SK-N-SH (cell line): ENCODE data around the gene RBM38. TPM values are rescaled to one million over a fixed set of nuclear protein-coding genes. Genes with fewer than 3 reads are reported as not detected.
"Not testable (repeated sequence)": the region's sequence is repeated elsewhere in the genome, so short reads cannot be mapped to it uniquely, and the experiment has no call there.

Experiments used
- CTCF ChIA-PET: fragments of 300-600, 350-600 bp; formaldehyde crosslinking; extraction: SDS; loops from one replicate; lab custom pipeline; 2021; lab: Yijun Ruan, JAX
- POLR2A ChIA-PET: fragments of 350-600 bp; sonication (Branson Sonifier 250); formaldehyde crosslinking; extraction: SDS; loops from one replicate; lab custom pipeline; 2020; ENCODE audit warnings: antibody characterized with exemption, inconsistent platforms; lab: Yijun Ruan, JAX
- DNase-seq: peaks from one replicate; pipeline ENCODE4 v3.0.0; 2012
- H2AFZ ChIP-seq: fragments of 200-600 bp; sonication (generic); 2 replicates; pipeline ENCODE4 v1.8.1; 2016; ENCODE audit warnings: antibody characterized with exemption, mild to moderate bottlenecking, low read depth
- H3F3A ChIP-seq: fragments of 200-600 bp; sonication (generic); replicated peaks from 2 replicates; pipeline ENCODE3; 2016; ENCODE audit warnings: antibody characterized with exemption, mild to moderate bottlenecking; ENCODE audit not compliant: insufficient read depth
- H3K27ac ChIP-seq, 2 experiments: fragments of 200-500 bp in 1 of 2; fragments of 200-600 bp in 1 of 2; sonication (Bioruptor generic) in 1 of 2; sonication (generic), shearing (Covaris generic) in 1 of 2; 2 replicates each; pipeline versions ENCODE4 v1.5.1 to v1.6.1; 2014 to 2016; ENCODE audit warnings: low read depth in 2 of 2, inconsistent platforms in 1 of 2, low read length in 1 of 2, mild to moderate bottlenecking in 1 of 2, mixed read lengths in 1 of 2
- H3K27me3 ChIP-seq: fragments of 200-600 bp; sonication (generic), shearing (Covaris generic); 2 replicates; pipeline ENCODE4 v1.6.1; 2016; ENCODE audit warnings: mixed run types; ENCODE audit not compliant: insufficient read depth
- H3K36me3 ChIP-seq, 2 experiments: fragments of 200-500 bp in 1 of 2; fragments of 200-600 bp in 1 of 2; sonication (Bioruptor generic) in 1 of 2; sonication (generic) in 1 of 2; replicated peaks in 1 of 2; 2 replicates each; pipeline versions ENCODE3 to v1.5.1; 2014 to 2016; ENCODE audit warnings: low read length in 1 of 2, mild to moderate bottlenecking in 1 of 2; ENCODE audit not compliant: insufficient read depth in 2 of 2, control insufficient read depth in 1 of 2
- H3K4me1 ChIP-seq, 2 experiments: fragments of 200-500 bp in 1 of 2; fragments of 200-600 bp in 1 of 2; sonication (Bioruptor generic) in 1 of 2; sonication (generic), shearing (Covaris generic) in 1 of 2; 2 replicates each; pipeline versions ENCODE4 v1.5.1 to v1.6.1; 2014 to 2016; ENCODE audit warnings: low read depth in 1 of 2, low read length in 1 of 2, mixed run types in 1 of 2; ENCODE audit not compliant: insufficient read depth in 2 of 2, control insufficient read depth in 1 of 2
- H3K4me2 ChIP-seq: fragments of 200-600 bp; sonication (generic), shearing (Covaris generic); 2 replicates; pipeline ENCODE4 v1.6.1; 2017; ENCODE audit warnings: mixed run types
- H3K4me3 ChIP-seq, 2 experiments: fragments of 200-500 bp in 1 of 2; fragments of 200-600 bp in 1 of 2; sonication (Bioruptor generic) in 1 of 2; sonication (generic), shearing (Covaris generic) in 1 of 2; 2 replicates each; pipeline versions ENCODE4 v1.5.1 to v1.8.1; 2014 to 2016; ENCODE audit warnings: low read depth in 2 of 2, inconsistent platforms in 1 of 2, low read length in 1 of 2, mild to moderate bottlenecking in 1 of 2, mixed read lengths in 1 of 2, moderate library complexity in 1 of 2
- H3K79me2 ChIP-seq: fragments of 200-600 bp; sonication (generic); 2 replicates; pipeline ENCODE4 v1.8.1; 2017; ENCODE audit warnings: mild to moderate bottlenecking; ENCODE audit not compliant: insufficient read depth
- H3K9ac ChIP-seq: fragments of 200-600 bp; sonication (generic); 2 replicates; pipeline ENCODE4 v1.6.1; 2017; ENCODE audit warnings: mixed run types
- H3K9me2 ChIP-seq: fragments of 200-600 bp; sonication (generic); 2 replicates; pipeline ENCODE4 v1.6.1; 2017; ENCODE audit warnings: mixed run types
- H3K9me3 ChIP-seq: fragments of 200-600 bp; sonication (generic); 2 replicates; pipeline ENCODE4 v1.6.1; 2017; ENCODE audit warnings: mixed run types, mild to moderate bottlenecking, moderate library complexity
- H4K20me1 ChIP-seq: fragments of 200-600 bp; sonication (generic); 2 replicates; pipeline ENCODE4 v1.6.1; 2017; ENCODE audit warnings: mild to moderate bottlenecking, mixed run types; ENCODE audit not compliant: insufficient read depth
- CHD2 ChIP-seq: fragments of 150-350 bp; IDR thresholded peaks from 2 replicates; pipeline ENCODE4 v1.6.1; 2018; ENCODE audit warnings: low read length; ENCODE audit not compliant: partially characterized antibody
- ELF1 ChIP-seq: IDR thresholded peaks from 2 replicates; pipeline ENCODE4 v1.4.0; 2012
- FOXJ3 ChIP-seq: sonication (generic); formaldehyde crosslinking; IDR thresholded peaks from 2 replicates; pipeline ENCODE4 v1.5.1; 2020; ENCODE audit warnings: mild to moderate bottlenecking, missing genetic modification reagents
- GATA2 ChIP-seq: sonication (generic); formaldehyde crosslinking; IDR thresholded peaks from 2 replicates; pipeline ENCODE4 v1.5.0; 2020; ENCODE audit warnings: mild to moderate bottlenecking, missing genetic modification reagents
- JUND ChIP-seq: IDR thresholded peaks from 2 replicates; pipeline ENCODE4 v1.4.0; 2012
- MXI1 ChIP-seq: IDR thresholded peaks from 2 replicates; pipeline ENCODE4 v1.6.1; 2012; ENCODE audit warnings: mild to moderate bottlenecking, low read depth, low read length, improper control_type of control experiment
- NRF1 ChIP-seq: IDR thresholded peaks from 2 replicates; pipeline ENCODE4 v1.6.1; 2012; ENCODE audit warnings: low read depth, mild to moderate bottlenecking, low read length
- PBX3 ChIP-seq: IDR thresholded peaks from 2 replicates; pipeline ENCODE4; 2012
- RAD21 ChIP-seq: IDR thresholded peaks from 2 replicates; pipeline ENCODE4 v1.6.1; 2012; ENCODE audit warnings: mild to moderate bottlenecking, low read length
- SIN3A ChIP-seq: IDR thresholded peaks from 2 replicates; pipeline ENCODE4 v1.6.1; 2012; ENCODE audit warnings: low read depth, mild to moderate bottlenecking, low read length, moderate library complexity, borderline replicate concordance
- SMC3 ChIP-seq: IDR thresholded peaks from 2 replicates; pipeline ENCODE4 v1.6.1; 2012; ENCODE audit warnings: low read depth, low read length, improper control_type of control experiment
- TAF1 ChIP-seq: IDR thresholded peaks from 2 replicates; pipeline ENCODE4 v1.6.1; 2012; ENCODE audit warnings: low read depth, mild to moderate bottlenecking, low read length, moderate library complexity, borderline replicate concordance
- TEAD4 ChIP-seq: IDR thresholded peaks from 2 replicates; pipeline ENCODE4 v1.4.0; 2012; ENCODE audit warnings: mild to moderate bottlenecking, borderline replicate concordance; ENCODE audit not compliant: insufficient read depth
- YY1 ChIP-seq: IDR thresholded peaks from 2 replicates; pipeline ENCODE4 v1.4.0; 2012; ENCODE audit warnings: low read depth, mild to moderate bottlenecking
- ZBTB33 ChIP-seq: IDR thresholded peaks from 2 replicates; pipeline ENCODE4 v1.4.0; 2012; ENCODE audit warnings: low read depth, borderline replicate concordance
- WGBS: methylation state at CpG from one replicate; pipeline ENCODE4 v1.1.6; 2017; ENCODE audit warnings: low lambda C conversion rate; 5-methylcytosine and 5-hydroxymethylcytosine counted together
- polyA plus RNA-seq, 3 experiments: library from polyadenylated mRNA; depleted of rRNA; stranded (reverse); fragments of >200 nt; gene quantifications; 2 replicates each; pipeline ENCODE4 v1.2.3, GENCODE V29; 2012
- TF ChIP-seq, protein P1 (sequence below): fragments of 200-600 bp; sonication (generic); IDR thresholded peaks from 2 replicates; pipeline ENCODE4 v1.6.1; 2017; ENCODE audit warnings: antibody characterized with exemption, mild to moderate bottlenecking, moderate library complexity
- TF ChIP-seq, protein P2 (sequence below): IDR thresholded peaks from 2 replicates; pipeline ENCODE4 v1.4.0; 2012; ENCODE audit warnings: low read depth

RBM38 gene
- polyA plus RNA-seq, 1 of the 3 experiments (the other 2 are of a cell fraction): 11.5 TPM

DNA sequence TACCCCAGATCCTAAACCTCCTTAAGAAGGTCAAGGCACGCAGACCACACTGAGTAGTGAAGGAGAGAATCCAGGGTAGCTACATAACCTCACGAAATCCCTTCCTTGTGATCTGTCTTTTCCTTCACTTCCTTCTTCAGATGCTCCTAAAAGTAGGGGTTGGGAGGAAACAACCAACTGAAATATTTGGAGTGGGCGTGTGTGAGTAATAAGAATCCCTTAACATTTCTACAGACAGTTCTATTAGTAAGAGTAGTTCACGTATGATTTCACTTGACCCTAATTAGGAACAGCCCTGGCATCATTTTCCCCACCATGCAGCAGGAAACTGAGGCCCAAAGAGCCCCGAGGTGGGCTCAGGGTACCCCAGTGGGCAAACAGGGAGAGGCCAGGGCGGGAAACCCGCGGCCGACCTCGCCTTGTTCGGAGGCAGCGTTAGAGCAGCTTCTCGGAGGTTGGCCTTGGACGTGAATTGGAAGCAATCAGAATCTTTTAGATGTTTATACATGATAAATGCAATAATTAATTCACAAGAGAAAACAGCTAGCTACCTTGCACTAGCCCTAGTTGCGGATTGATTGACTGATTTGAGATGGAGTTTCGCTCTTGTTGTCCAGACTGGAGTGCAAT, 41.0 kb upstream of the RBM38 start:
- POLR2A ChIA-PET: no interaction called here
- Histone ChIP-seq H3K4me1 (peaks cover 0 to 13% of the 10 kb centered on the region in 2 experiments; a peak in 2 of 4 replicates), H2AFZ (peak overlapping the region; percentile 44; the same call in 1 of the 2 replicates), H3K4me2 (no peak overlapping the region), H3F3A (peaks cover 17% of the 10 kb centered on the region), H3K4me3 (no peak overlapping the region), H3K36me3 (peaks cover 0 to 20% of the 10 kb centered on the region in 2 experiments), H3K9me3 (no peaks in the 10 kb centered on the region)
- no peak for TF ChIP-seq SMC3
- TF ChIP-seq CHD2: no peak
- TF ChIP-seq TEAD4: no peak
- TF ChIP-seq JUND: no peak
- TF ChIP-seq FOXJ3 (CRISPR knock-in tag): no peak
- no peak for TF ChIP-seq MXI1
- TF ChIP-seq RAD21: no peak
- no peak for TF ChIP-seq SIN3A
- TF ChIP-seq, protein P1, sequence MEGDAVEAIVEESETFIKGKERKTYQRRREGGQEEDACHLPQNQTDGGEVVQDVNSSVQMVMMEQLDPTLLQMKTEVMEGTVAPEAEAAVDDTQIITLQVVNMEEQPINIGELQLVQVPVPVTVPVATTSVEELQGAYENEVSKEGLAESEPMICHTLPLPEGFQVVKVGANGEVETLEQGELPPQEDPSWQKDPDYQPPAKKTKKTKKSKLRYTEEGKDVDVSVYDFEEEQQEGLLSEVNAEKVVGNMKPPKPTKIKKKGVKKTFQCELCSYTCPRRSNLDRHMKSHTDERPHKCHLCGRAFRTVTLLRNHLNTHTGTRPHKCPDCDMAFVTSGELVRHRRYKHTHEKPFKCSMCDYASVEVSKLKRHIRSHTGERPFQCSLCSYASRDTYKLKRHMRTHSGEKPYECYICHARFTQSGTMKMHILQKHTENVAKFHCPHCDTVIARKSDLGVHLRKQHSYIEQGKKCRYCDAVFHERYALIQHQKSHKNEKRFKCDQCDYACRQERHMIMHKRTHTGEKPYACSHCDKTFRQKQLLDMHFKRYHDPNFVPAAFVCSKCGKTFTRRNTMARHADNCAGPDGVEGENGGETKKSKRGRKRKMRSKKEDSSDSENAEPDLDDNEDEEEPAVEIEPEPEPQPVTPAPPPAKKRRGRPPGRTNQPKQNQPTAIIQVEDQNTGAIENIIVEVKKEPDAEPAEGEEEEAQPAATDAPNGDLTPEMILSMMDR: no peak
- no peak for TF ChIP-seq NRF1
- no peak for TF ChIP-seq GATA2
- no peak for TF ChIP-seq ELF1
- no peak for TF ChIP-seq YY1
- TF ChIP-seq PBX3: no peak
- TF ChIP-seq, protein P2, sequence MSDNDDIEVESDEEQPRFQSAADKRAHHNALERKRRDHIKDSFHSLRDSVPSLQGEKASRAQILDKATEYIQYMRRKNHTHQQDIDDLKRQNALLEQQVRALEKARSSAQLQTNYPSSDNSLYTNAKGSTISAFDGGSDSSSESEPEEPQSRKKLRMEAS: no peak
- TF ChIP-seq TAF1: no peak
- TF ChIP-seq ZBTB33: no peak
- TF ChIP-seq, all 33 proteins: peak for 0
- H3K27me3 ChIP-seq: no peaks in the 10 kb centered on the region
- CTCF ChIA-PET: interaction anchor here (1.1 to 11.2 kb wide), 6 partner anchors 20 to 800 kb away, joined by 3 to 187 read pairs (median 4); partner anchors contain the start of gene SPO11
- H3K9me2 ChIP-seq: no peaks in the 10 kb centered on the region
- WGBS: 81% methylated on average over 16 of the region's 16 CpGs
- H4K20me1 ChIP-seq: peaks cover 11% of the 10 kb centered on the region
- no peak for DNase-seq
- no peak overlapping the region for H3K27ac ChIP-seq
- H3K9ac ChIP-seq: no peak overlapping the region
- peaks cover 42% of the 10 kb centered on the region for H3K79me2 ChIP-seq

DNA sequence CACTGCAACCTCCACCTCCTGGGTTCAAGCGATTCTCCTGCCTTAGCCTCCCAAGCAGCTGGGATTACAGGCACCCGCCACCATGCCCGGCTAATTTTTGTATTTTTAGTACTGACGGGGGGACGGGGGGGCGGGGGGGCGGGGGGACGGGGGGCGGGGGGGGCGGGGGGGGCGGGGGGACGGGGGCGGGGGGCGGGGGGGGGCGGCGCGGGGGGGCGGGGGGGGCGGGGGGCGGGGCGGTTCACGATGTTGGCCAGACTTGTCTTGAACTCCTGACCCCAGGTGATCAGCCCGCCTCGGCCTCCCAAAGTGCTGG, 40.5 kb upstream of the RBM38 start:
- Histone ChIP-seq H4K20me1 (peaks cover 11% of the 10 kb centered on the region), H2AFZ (peak overlapping the region; percentile 71), H3K79me2 (peaks cover 46% of the 10 kb centered on the region), H3K27ac (peak overlapping the region; percentile 84 to 87), H3K9ac (peak overlapping the region; percentile 96), H3K36me3 (peaks cover 0 to 23% of the 10 kb centered on the region in 2 experiments), H3F3A (peaks cover 17% of the 10 kb centered on the region), H3K4me2 (peak overlapping the region; percentile 87; the same call in 1 of the 2 replicates), H3K4me1 (peaks cover 0 to 13% of the 10 kb centered on the region in 2 experiments; a peak in 2 of 4 replicates), H3K4me3 (peak overlapping the region; percentile 90 to 100)
- H3K9me2 ChIP-seq, H3K9me3 ChIP-seq, H3K27me3 ChIP-seq, POLR2A ChIA-PET: not testable (repeated sequence)
- DNase-seq: peak; percentile 69
- WGBS: 13% methylated on average over 4 of the region's 24 CpGs
- CTCF ChIA-PET: interaction anchor here (1.1 to 1.2 kb wide), 2 partner anchors 22 to 800 kb away, joined by 3 read pairs; no protein-coding TSS in a partner anchor
